A172 (cell line): ENCODE results near the gene TSPAN4. TPM values are rescaled to one million over a fixed set of nuclear protein-coding genes. Genes with fewer than 3 reads are reported as not detected.

Experiments
- DNase-seq: peaks from one replicate; pipeline ENCODE4 v3.0.0-alpha.2; 2015; ENCODE audit warnings: low spot score
- total RNA-seq: library from RNA; depleted of rRNA; stranded (reverse); fragments of >200 nt; shearing (Covaris generic); gene quantifications from 2 replicates; pipeline ENCODE4 v1.2.3, GENCODE V29; 2014

The TSPAN4 gene
- total RNA-seq, 1 experiment from 2014 or later = 195 TPM

DNA sequence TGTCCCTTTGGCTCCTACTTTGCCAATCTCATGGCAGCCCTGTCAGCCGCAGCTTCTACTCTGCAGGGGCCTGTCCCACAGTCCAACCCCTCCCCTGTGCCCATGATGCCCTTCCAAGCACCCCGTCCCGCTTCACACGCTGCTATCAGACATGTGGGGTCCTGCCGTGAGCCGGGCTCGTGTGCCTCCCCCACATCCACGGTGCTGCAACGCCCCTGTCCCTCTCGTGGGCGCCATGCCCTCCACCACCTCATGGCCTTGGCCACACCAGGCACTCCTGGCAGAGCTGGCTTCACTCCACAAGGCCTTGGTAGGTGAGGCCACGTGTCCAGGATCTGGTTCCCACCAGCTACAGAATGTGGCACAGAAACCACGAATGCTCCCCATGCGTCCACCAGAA, 44.9 kb downstream of the TSPAN4 start:
- no peak for DNase-seq

DNA sequence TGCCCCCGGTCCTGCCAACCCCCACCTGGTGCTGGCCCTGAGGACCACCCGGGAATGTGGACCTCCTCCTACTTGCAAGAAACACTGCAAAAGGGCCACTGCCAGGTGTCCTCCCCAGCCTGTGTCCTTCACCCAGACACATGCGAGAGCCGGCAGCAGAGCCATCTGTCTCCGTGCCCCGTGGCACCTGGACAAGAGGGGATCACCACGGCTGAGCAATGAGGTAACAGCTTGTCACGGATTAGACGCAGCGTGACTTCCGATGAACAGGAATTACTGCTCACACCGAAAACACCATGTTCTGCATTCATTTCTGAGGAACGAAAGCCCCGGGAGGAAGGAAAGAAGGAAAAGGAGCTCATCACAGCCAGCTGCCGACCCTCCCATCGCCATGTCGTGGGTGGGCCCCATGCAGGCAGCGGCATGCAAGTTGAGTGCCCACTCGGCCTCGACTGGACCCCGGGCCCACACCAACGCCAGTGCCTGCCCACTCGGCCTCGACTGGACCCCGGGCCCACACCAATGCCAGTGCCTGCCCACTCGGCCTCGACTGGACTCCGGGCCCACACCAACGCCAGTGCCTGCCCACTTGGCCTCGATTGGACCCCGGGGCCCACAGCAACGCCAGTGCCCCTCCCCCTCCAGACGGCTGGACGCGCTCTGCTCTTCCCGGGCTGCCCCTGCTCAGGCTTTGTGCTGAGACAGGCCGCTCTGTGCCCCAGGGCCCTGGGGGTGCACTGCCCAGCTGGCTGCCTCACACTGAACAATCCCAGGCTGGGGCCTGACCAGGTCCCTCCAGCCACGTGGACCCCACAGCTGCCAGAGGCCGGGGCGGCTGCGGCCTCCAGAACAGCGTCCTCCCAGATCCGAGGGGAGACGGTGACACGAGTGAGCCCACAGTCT, 45.9 kb downstream of the TSPAN4 start:
- no peak for DNase-seq

DNA sequence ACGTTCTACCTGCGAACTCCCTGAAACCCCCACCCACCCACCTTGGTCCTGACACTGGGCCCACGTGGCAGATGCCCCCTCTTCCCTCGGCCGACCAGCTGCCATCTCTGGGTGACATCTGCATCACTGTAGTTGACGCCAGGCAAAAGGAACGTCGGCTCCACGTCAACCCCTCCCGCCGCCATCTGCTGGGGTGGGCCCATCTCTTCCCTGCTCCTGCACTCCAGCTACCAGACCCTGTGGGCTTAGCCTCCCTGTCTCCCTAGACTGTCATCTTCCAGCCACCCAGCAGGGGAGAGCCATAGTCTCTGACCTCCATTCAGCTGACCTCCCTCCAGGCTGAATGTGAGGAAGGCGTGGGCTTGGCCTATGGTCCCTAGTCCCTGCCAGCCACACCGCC, 46.6 kb downstream of the TSPAN4 start:
- no peak for DNase-seq

DNA sequence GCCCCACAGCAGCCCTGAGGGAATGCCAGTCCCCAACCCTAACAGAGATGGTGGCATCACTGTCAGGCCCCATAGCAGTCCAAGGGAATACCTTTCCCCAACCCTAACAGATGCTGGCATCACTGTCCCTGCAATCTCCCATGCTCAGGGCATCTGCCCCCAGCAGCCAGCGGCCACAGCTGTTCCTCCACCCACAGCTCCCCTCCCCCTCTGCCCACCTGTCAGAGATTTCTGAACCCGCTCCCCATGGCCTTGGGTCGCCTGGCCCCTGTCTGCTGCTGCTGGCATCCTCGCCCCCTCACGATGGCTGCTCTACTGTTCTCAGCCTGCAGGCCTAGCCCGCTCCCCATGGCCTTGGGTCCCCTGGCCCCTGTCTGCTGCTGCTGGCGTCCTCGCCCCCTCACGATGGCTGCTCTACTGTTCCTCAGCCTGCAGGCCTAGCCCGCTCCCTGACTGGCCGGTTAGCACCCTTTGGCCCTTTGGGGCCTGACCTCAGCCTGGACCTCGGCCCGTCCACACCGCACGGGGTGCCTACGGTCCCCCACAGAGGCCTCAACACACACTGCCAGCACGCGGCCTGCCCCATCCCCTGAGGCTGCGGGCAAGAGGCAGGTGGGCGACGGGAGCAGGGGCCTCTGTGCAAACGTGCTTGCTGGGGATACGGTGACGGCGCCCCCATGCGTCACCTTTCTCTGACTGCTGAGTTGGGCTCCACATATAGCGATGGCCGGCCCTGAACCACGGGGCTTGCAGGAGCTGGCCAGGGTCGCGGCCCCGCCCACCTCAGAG, 47.2 kb downstream of the TSPAN4 start:
- DNase-seq = no peak

DNA sequence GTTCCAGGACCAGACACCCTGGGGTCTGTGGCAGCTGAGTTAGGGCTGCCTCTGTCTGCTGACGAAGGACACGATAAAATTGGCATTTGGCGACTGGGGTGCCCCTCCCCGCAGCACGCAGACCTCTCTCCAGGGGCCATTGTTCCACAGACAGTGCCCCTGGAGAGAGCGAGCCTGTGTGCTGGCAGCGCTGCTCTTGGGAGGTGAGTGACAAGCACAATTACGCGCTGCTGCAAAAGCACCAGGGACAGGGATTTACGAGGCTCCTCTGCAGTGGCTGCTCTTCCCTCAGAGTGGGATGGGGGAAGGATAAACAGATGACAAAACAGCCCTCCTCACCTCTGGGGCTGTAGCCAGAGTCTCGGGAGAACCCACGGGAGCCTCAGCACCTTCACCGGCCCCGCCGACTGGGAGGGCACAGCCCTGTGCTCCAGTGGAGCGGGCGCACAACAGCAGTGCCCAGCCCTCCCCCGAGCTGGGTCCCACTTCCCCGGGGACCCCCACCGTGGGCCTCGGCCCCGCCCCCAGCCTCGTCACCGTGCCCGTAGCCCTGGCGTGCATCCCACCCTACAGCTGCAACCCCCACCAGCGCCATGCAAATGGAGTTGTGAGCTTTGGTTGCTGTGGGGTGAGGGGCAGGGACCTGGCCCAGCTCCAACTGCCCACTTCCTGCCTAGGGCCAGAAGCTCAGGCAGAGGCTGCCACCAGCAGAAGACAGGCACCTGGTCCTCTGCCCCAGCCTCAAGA, 48.3 kb downstream of the TSPAN4 start:
- no peak for DNase-seq

DNA sequence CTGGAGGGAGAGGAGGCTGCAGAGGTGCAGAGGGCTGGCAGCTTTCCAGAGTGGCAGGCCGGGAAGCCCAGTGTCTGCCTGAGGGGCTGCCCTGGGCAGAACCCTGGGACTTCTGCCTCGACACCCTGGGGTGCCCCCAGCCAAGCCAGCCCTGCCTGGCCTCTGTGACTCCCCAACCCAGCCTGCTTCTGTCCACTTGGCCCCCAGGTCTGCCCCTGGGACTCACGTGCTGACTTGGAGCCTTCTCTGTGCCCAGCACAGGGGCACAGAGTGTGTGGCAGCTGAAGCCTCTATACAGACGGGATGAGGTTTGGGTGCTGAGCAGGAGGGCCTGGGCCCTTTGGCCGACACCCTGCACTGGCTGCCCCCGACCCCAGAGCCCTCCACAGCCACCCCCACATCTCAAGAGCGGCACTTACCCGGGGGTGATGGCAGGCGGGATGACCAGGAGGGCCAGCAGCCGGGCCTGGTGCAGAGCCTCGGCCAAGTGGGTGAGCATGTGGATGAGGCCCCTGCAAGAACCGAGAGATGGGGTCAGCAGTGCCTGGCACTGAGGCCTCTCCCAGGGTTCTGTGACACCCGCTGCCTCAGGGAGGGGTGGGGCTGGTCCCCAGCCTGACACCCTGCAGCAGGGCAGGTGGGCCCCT, 50.5 kb downstream of the TSPAN4 start:
- DNase-seq = no peak

DNA sequence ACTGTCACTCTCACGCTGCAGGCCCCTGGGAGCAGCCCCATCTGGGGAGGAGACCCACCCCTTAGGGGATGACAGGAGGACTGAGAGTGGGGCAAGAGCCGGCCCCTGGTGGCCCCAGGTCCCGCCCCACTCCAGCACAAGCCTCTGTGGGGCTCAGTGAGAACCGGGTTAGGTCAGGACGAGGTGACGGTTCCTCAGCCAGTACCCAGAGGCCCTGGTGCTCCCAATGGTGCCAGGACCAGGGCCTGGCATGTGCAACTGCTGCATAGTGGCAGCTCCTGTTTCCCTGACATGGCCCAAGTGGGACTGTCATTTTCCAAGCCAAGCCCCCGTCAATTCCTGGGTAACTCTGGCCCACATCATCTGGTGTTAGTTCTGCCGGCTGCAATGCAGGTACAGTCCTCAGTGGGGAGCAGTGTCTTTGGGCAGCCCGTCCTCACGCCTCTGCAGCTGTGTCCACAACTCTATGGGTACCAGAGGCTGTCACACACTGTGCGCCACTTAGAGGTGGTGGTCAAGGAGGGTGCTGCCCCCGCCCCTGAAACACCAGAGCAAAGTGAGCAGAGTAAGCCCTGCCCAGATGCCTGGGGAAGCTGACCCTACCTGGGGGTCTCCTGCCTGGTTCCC, 52.0 kb downstream of the TSPAN4 start:
- no peak for DNase-seq

DNA sequence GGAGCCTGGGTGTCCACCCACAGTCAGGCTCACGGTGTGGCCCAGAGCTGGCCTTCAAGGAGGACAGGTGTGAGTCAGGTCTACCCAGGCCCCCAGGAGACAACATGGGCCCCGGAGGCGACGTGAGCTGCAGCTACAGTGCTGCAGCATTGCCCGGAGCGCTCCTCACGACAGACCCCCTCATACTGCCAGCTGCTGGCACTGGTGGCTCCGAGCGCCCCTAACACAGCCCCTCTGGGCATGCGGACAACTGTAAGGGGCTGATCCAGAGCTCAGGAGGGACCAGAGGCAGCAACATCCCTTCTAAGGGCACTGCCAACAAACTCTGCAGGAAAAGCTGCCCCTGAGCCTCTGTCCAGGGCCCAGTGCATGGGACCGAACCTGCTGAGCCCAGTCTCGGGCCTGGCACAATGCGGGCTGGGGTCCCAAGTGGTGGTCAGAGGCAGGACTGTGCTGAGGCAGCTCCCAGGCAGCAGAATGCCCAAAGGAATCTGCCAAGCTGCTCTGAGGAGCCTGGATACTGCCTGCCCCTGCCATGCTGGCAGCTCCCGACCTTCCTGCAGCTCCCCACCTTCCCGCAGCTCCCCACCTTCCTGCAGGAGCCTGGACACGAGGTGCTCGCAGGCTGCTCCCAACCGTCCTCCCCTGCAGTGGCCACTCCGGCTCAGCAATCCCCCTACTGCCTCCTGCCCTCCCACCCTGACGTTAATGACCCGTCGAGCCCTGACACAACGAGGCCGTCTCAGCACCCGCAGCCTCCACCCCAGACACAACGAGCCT, 52.9 kb downstream of the TSPAN4 start:
- DNase-seq = no peak

DNA sequence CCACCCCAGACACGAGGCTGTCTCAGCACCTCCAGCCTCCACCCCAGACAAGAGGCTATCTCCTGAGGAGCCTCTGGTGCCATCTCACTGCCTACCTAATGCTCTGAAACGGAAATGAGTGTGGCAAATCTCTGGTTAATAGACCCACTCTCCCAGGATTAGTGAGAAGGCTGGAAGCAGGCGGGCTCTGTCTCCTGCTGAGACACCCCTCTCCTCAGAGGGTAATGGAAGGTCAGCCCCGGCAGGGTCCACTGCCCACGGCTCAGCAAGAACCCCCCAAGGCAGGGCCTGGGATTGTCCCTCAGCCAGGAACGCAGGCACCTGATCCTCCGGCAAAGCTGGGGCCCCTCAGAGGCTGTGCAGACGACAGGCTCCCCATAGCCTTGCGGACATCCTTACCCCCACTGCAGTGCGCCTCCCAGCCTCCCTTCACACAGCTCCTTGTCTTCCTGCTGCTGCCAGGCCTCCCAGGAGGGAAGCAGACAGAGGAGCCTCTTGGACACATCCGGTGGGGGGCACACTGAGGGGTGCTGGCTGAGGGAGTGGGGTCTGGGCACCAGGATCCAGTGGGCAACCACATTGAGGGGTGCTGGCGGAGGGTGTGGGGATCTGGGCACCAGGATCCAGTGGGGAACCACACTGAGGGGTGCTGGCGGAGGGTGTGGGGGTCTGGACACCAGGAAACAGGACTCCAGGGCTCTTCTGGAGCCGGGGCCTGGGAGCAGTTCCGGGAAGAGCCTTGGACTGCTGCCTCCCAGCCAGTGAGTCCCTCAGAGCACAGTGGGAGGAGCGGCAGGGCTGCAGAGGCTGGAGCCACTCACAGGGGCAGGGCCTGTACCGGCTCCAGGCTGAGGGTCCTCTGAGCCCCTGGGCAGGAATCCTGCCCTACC, 54.8 kb downstream of the TSPAN4 start:
- no peak for DNase-seq

DNA sequence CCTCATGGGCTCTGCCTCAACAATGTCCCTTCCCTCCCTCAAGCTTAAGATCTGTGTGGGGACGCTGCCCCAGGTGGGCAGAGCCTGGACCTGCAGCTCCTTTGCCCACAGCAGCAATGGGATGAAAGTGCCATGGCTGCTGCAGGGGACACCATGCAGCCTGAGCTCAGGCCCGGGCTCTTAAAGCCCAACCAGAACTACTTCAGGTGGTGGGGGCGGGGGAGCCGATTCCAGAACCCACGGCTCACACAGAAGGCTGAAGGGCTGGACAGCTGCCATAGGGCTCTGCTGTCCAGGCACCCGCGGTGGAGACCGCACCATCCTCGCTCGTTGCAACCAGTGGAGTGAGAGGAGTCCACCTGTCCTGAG, 55.5 kb downstream of the TSPAN4 start:
- peak; percentile 38 for DNase-seq

DNA sequence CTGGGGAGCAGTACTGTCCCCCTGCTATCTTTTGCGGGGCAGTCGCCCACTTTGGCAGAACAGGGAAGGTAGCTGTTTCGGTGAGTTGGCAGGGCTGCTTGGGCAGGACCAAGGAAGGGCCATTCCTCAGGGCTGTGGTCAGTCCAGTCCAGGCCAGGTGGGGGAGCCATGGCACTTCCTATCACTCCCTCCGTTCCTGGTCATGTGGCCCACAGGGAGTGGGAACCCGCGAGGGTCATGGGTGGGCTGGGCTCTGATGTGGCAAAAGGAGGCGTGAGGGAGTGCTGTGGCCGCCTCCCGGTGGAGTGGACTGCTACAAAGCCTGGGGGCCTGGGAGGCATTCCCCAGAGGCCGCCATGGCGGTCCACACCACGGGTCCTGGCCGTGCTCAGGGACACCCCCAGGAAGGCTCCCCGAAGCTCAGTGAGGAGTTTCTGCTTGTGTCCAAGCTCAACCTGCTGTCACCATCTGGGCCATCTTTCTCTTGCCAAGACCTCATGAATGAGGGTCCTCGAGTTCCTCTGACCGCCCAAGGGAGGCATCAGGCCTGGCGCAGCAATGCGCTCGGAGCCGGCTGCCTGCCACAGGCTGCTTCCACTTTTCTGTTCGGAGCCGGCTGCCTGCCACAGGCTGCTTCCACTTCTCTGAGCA, 56.0 kb downstream of the TSPAN4 start:
- peak; percentile 56 for DNase-seq

DNA sequence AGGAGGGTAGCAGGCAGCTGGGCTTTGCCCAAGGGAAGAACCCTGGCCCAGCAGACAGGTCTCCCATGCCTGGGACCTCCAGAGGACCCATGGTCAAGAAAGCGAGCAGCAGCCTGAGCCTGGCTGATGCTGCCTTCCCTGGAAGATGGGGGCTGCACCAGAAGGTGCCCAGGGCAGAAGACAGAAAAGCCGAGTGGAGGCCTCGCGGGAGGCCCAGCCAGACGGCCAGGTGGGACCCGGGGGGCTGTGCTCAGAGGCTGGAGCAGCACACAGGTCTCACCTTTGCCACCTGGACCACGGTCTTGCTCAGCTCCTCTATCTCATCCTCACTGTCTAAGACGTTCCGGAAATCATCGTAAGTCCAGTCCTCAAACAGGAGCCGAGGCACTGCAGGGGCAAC, 57.1 kb downstream of the TSPAN4 start:
- no peak for DNase-seq

DNA sequence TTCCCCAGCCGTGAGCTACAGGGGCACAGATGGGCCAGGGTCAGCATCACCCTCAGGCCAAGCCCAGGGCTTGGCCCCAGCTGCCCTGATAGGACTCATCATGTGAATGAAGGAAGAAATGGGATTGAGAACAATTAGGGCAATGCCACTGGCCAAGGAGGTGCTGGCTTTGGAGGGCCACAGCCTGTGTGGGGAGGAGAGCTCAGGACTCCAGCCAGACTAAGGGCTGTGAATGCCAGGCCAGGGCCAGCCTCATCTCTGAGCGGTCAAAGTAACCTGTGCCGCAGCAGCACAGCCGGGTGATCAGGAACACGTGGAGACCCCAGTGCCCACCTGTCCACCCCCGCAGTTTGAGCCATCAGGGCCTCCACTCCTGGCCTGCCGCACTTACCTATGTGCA, 57.9 kb downstream of the TSPAN4 start:
- no peak for DNase-seq

DNA sequence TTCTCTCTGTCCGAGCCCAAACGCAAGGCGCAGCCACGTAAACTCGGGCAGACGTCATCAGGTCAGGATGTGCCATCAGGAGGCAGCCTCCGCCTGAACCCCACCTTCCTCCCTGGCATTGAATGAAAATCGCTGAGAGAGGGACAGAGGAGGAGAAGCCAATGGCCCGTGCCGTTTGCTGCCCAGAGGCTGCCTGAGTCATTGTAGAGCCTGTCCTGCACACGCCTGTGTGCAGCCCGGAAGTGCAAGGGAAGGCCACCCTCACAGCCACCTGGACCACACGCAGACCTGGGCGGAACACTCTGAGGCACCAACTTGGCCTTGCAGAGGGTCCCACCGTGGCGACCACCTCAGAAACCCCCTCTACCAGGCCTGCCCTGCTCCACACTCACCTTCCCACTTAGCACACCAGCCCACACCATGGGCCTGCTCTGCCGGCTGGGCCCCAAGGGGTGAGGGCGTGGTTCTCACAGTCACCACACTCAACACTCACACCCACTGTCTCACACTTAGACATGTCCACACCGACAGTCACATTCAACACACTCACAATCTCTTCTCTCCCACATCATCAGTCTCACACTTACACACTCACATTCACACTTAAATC, 58.9 kb downstream of the TSPAN4 start:
- DNase-seq = no peak

DNA sequence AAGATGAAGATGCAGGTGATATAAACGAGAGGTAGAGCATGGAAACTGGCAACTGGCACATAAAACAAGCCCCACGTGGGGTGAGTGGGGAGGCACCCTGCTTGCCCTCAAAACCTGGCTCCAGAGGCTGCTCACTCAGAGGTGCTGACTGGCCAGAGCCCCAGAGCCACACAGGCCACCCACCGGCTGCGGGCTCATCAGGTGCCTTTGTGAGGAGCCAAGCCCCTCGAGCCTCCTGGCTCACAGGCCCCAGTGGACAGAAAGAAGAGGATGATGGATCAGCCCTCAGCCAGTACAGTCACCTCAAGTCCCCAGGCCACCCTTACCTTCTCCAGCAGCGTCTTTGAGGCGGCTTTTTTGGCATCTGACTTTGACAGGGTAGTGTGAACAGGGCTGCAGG, 61.7 kb downstream of the TSPAN4 start:
- no peak for DNase-seq

DNA sequence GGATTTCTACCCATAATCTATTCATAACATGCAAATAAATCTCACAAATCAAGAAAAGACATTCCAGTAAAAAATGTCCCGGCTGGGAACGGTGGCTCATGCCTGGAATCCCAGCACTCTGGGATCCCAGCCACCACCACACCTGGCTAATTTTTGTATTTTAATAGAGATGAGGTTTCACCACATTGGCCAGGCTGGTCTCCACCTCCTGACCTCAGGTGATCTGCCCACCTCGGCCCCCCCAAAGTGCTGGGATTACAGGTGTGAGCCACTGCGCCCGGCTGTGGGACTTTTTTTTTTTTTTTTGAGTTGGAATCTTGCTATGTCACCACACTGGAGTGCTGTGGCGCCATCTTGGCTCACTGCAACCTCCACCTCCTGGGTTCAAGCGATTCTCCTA, 63.3 kb downstream of the TSPAN4 start:
- no peak for DNase-seq

DNA sequence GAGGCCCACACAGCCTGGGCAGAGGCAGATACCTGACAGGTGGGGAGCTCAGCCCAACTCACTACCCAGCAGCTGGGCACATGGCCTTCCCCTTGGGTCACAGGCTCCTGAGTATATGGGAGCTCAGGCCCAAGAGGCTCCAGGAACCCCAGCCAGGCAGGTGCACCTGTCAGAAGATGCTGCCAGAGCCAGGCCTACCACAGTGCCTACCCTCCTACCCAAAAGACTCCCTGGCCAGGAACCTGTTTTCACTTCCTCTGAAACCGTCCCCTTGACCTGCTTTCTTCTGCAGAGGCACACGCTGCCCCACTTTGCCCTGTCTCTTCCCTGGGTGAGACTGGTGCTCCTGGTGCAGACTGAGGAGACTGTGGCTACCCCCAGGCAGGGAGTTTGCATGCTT, 65.0 kb downstream of the TSPAN4 start:
- DNase-seq = no peak

DNA sequence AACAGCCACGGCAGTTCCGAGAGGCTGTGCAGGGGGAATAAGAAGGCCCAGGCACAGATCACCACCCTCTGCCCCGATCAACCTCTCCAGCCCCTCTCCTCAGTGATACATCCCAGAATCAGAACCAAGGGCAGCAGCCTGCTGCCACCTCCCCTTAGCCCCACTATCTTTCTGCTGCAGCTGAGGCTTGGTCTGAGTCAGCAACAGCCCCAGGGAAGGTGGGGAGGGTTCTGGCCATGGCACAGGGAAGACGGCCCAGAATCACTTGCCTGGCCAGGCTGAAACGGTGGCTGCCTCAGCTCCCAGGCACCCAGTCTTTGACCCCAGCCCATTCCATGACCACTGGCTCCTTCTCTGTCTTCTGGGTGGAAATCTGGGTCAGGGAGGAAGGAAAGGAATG, 65.6 kb downstream of the TSPAN4 start:
- DNase-seq = no peak

DNA sequence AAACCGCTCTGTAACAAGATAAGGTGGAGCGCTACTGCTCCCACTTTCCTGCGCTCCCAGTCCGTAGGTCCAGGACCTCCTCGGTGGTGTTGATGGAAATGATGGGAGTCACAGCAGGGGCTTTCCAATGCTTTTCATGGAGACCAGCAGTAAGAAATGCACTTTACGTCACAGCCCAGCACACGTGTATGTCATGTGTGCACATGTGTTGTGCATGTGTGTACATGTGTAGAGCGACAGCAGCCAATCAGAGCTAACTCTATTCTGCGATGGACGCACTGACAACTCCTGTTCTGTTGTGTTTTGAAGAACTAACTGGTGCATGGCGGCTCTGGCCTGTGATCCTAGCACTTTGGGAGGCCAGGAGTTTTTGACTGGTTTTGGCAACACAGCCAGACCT, 66.8 kb downstream of the TSPAN4 start:
- DNase-seq = no peak
